Measurements from ENCODE around the gene CD40. TPM values are rescaled to one million over a fixed set of nuclear protein-coding genes. Genes with fewer than 3 reads are reported as not detected.

Gene CD40
- total and polyA plus RNA-seq, 2 of the 8 experiments (the other 6 are each of a cell fraction or from before 2014, with no cell fraction given): 14.5 to 18.8 TPM

- H2BK5ac ChIP-seq (ENCODE audit: low read depth, low read length): no peak overlapping the region
- no peak for FAIRE-seq
- H2BK20ac ChIP-seq (ENCODE audit: low read length): no peak overlapping the region
- H4K5ac ChIP-seq (ENCODE audit: insufficient read length, low read depth, low read length): no peak overlapping the region
- no peak overlapping the region for H2BK120ac ChIP-seq (replicated peaks; ENCODE audit: low read depth, low read length)
- no peak overlapping the region for H3K56ac ChIP-seq (replicated peaks; ENCODE audit: insufficient read length, low read depth, low read length)
- H3K9me3 ChIP-seq (ENCODE audit: insufficient read depth in 2 of 2, low read depth in 1 of 2, low read length in 1 of 2): no peaks in the 10 kb centered on the region
- CTCF ChIA-PET (ENCODE audit: partially characterized antibody): interaction anchor here (1.1 to 8.1 kb wide), 22 partner anchors 10 to 219 kb away, joined by 3 to 171 read pairs (median 4); partner anchors contain the start of genes CD40 and CDH22
- H3K4me1 ChIP-seq (replicated peaks in 1 of 4; ENCODE audit: control insufficient read depth in 3 of 4, insufficient read depth in 4 of 4, low read length in 3 of 4): no peaks in the 10 kb centered on the region; a peak in 2 of 7 replicates
- no peak for DNase-seq (ENCODE audit: low read depth in 1 of 2, low spot score in 2 of 2)
- H4K20me1 ChIP-seq (replicated peaks in 1 of 2; ENCODE audit: control insufficient read depth in 1 of 2, insufficient read depth in 2 of 2, low read length in 2 of 2): peaks cover 2 to 3% of the 10 kb centered on the region in 2 experiments
- no peaks in the 10 kb centered on the region; a peak in 1 of 8 replicates for H3K36me3 ChIP-seq (ENCODE audit: control insufficient read depth in 2 of 4, insufficient read depth in 4 of 4, low read length in 3 of 4)
- H2AK5ac ChIP-seq (ENCODE audit: low read depth, low read length): no peak overlapping the region
- H2BK12ac ChIP-seq (ENCODE audit: low read depth, low read length): no peak overlapping the region
- no peak overlapping the region for H3K4ac ChIP-seq (replicated peaks; ENCODE audit: insufficient read length, low read depth, low read length)
- no peaks in the 10 kb centered on the region for H3K23me2 ChIP-seq (ENCODE audit: low read depth, low read length)
- POLR2A ChIA-PET (ENCODE audit: partially characterized antibody): interaction anchor here (1.4 to 1.5 kb wide), 2 partner anchors 12 to 174 kb away, joined by 4 to 6 read pairs; partner anchors contain the start of gene CD40
- no peak overlapping the region for H2BK15ac ChIP-seq (ENCODE audit: low read length)
- no peak overlapping the region for H4K8ac ChIP-seq (ENCODE audit: extremely low read depth, insufficient read depth, low read length)
- no peak overlapping the region for H3K9ac ChIP-seq (replicated peaks in 1 of 4; ENCODE audit: extremely low read depth in 1 of 4, low read depth in 3 of 4, low read length in 3 of 4)
- no peak overlapping the region for H3K23ac ChIP-seq (ENCODE audit: insufficient read length)
- H3K4me3 ChIP-seq (ENCODE audit: extremely low read depth in 1 of 4, insufficient read depth in 2 of 4, low read depth in 3 of 4, low read length in 4 of 4): no peak overlapping the region
- H3K79me1 ChIP-seq (ENCODE audit: low read depth, low read length): no peaks in the 10 kb centered on the region
- H3K18ac ChIP-seq (ENCODE audit: extremely low read depth, low read length): no peak overlapping the region
- no peak overlapping the region for H3K4me2 ChIP-seq (ENCODE audit: insufficient read depth in 1 of 2, low read depth in 2 of 2, low read length in 2 of 2)
- H3K27ac ChIP-seq (ENCODE audit: low read depth, low read length): no peak overlapping the region
- H4K91ac ChIP-seq (replicated peaks; ENCODE audit: insufficient read length, low read length): no peak overlapping the region
- H3K27me3 ChIP-seq (replicated peaks in 1 of 4; ENCODE audit: control insufficient read depth in 3 of 4, extremely low read depth in 1 of 4, insufficient read depth in 3 of 4, low read length in 3 of 4): peaks cover 0 to 4% (median 2%) of the 10 kb centered on the region in 4 experiments; a peak in 4 of 7 replicates
- H3K79me2 ChIP-seq (ENCODE audit: control insufficient read depth in 1 of 2, insufficient read depth in 2 of 2, low read length in 2 of 2): no peaks in the 10 kb centered on the region
- 80% methylated on average over 4 of the region's 4 CpGs; no CpG with 5 or more reads in 1 of the 2 experiments for WGBS, 2 experiments (ENCODE audit: extremely low coverage in 1 of 2, insufficient coverage in 1 of 2, insufficient read length in 1 of 2, insufficient replicate concordance in 2 of 2, low coverage in 1 of 2, low lambda C conversion rate in 2 of 2, missing lambda C conversion rate in 1 of 2)
- H3K14ac ChIP-seq (ENCODE audit: insufficient read length): no peak overlapping the region
- H2AFZ ChIP-seq (ENCODE audit: low read length): no peak overlapping the region
- TF ChIP-seq RNF2 (IDR thresholded peaks at IDR 0.05; ENCODE audit: borderline replicate concordance, low read depth, low read length, missing control alignments, poor library complexity, severe bottlenecking) (no peak), ATF2 (IDR thresholded peaks at IDR 0.05; ENCODE audit: low read length) (no peak), CTCF (IDR thresholded peaks at IDR 0.05; ENCODE audit: control extremely low read depth in 1 of 3, insufficient read depth in 1 of 3, low read depth in 1 of 3, low read length in 3 of 3) (no peak), CEBPB (IDR thresholded peaks at IDR 0.05; ENCODE audit: low read depth, low read length) (no peak), SIN3A (conservative IDR thresholded peaks at IDR 0.05 in 1 of 2, IDR thresholded peaks at IDR 0.05 in 1 of 2; ENCODE audit: low read depth in 1 of 2, low read length in 2 of 2) (no peak), SP2 (IDR thresholded peaks at IDR 0.05; ENCODE audit: low read length) (no peak), GABPA (IDR thresholded peaks at IDR 0.05; ENCODE audit: borderline replicate concordance, insufficient read depth, low read length) (no peak), CHD1 (IDR thresholded peaks at IDR 0.05; ENCODE audit: low read depth, low read length) (no peak)
Observed at GRCh38 chr20:46130534-46130933, 12.4 kb downstream of the CD40 start.

Measured in H1 (cell line).